ENCODE results near the gene EPN1.

EPN1 gene

GRCh38 chr19:55642153-55643002 lies 32.6 kb upstream of the EPN1 start:
- H3K9me2 ChIP-seq (ENCODE audit: low read depth, low read length): no peaks in the 10 kb centered on the region
- peak overlapping the region; percentile 94 for H3K27ac ChIP-seq (ENCODE audit: low read depth, low read length, poor library complexity, severe bottlenecking)
- H3K36me3 ChIP-seq (ENCODE audit: insufficient read depth, low read length): peaks cover 26% of the 10 kb centered on the region
- H3K9me3 ChIP-seq (ENCODE audit: low read length): no peaks in the 10 kb centered on the region
- peak overlapping the region; percentile 96 for H3K9ac ChIP-seq (ENCODE audit: low read length)
- H3K4me3 ChIP-seq (ENCODE audit: low read depth, low read length, poor library complexity, severe bottlenecking): peak overlapping the region; percentile 89
- no peaks in the 10 kb centered on the region for H4K20me1 ChIP-seq (ENCODE audit: insufficient read depth, low read length)
- H3K4me2 ChIP-seq (ENCODE audit: low read length): peak overlapping the region; percentile 87
- TF ChIP-seq EZH2 (IDR thresholded peaks at IDR 0.05; ENCODE audit: borderline replicate concordance, low read length): no peak
- no peak for TF ChIP-seq CTCF (IDR thresholded peaks at IDR 0.05; ENCODE audit: low read length)
- no peak overlapping the region for H2AFZ ChIP-seq (ENCODE audit: low read length)
- peaks cover 10% of the 10 kb centered on the region for H3K79me2 ChIP-seq (ENCODE audit: insufficient read depth, low read length)
- H3K4me1 ChIP-seq (ENCODE audit: insufficient read depth, low read length, severe bottlenecking): peaks cover 57% of the 10 kb centered on the region
- no peaks in the 10 kb centered on the region for H3K27me3 ChIP-seq (ENCODE audit: insufficient read depth, low read length)
- H3F3A ChIP-seq (ENCODE audit: insufficient read depth, low read length): peaks cover 9% of the 10 kb centered on the region; the same call in 1 of the 2 replicates

GRCh38 chr19:55643003-55643886 lies 31.8 kb upstream of the EPN1 start, which contains the start of gene ZNF581:
TSS of gene ZNF581 (plus strand) at chr19:55643649. CDS start at chr19:55644572, 923 bp downstream.
- Histone ChIP-seq H3K9ac (ENCODE audit: low read length) (peak within 1 kb of the TSS; percentile 96), H3F3A (ENCODE audit: insufficient read depth, low read length) (peaks cover 9% of the 10 kb centered on the region; the same call in 1 of the 2 replicates), H3K9me3 (ENCODE audit: low read length) (no peaks in the 10 kb centered on the region), H3K36me3 (ENCODE audit: insufficient read depth, low read length) (peaks cover 26% of the 10 kb centered on the region), H3K4me3 (ENCODE audit: low read depth, low read length, poor library complexity, severe bottlenecking) (peak within 1 kb of the TSS; percentile 89), H3K27me3 (ENCODE audit: insufficient read depth, low read length) (no peaks in the 10 kb centered on the region), H3K79me2 (ENCODE audit: insufficient read depth, low read length) (peaks cover 10% of the 10 kb centered on the region), H3K27ac (ENCODE audit: low read depth, low read length, poor library complexity, severe bottlenecking) (peak within 1 kb of the TSS; percentile 94), H3K4me1 (ENCODE audit: insufficient read depth, low read length, severe bottlenecking) (peaks cover 60% of the 10 kb centered on the region), H3K4me2 (ENCODE audit: low read length) (peak within 1 kb of the TSS; percentile 87), H3K9me2 (ENCODE audit: low read depth, low read length) (no peaks in the 10 kb centered on the region), H4K20me1 (ENCODE audit: insufficient read depth, low read length) (no peaks in the 10 kb centered on the region), H2AFZ (ENCODE audit: low read length) (no peak within 1 kb of the TSS)
- TF ChIP-seq CTCF (IDR thresholded peaks at IDR 0.05; ENCODE audit: low read length) (no peak), EZH2 (IDR thresholded peaks at IDR 0.05; ENCODE audit: borderline replicate concordance, low read length) (no peak)

- Histone ChIP-seq H3K27me3 (ENCODE audit: insufficient read depth, low read length) (no peaks in the 10 kb centered on the region), H3K79me2 (ENCODE audit: insufficient read depth, low read length) (peaks cover 10% of the 10 kb centered on the region), H4K20me1 (ENCODE audit: insufficient read depth, low read length) (no peaks in the 10 kb centered on the region), H2AFZ (ENCODE audit: low read length) (no peak overlapping the region), H3K36me3 (ENCODE audit: insufficient read depth, low read length) (peaks cover 26% of the 10 kb centered on the region), H3K9me2 (ENCODE audit: low read depth, low read length) (no peaks in the 10 kb centered on the region), H3K9ac (ENCODE audit: low read length) (peak overlapping the region; percentile 96), H3K27ac (ENCODE audit: low read depth, low read length, poor library complexity, severe bottlenecking) (peak overlapping the region; percentile 94), H3F3A (ENCODE audit: insufficient read depth, low read length) (peaks cover 9% of the 10 kb centered on the region; the same call in 1 of the 2 replicates), H3K4me2 (ENCODE audit: low read length) (peak overlapping the region; percentile 87), H3K9me3 (ENCODE audit: low read length) (no peaks in the 10 kb centered on the region), H3K4me3 (ENCODE audit: low read depth, low read length, poor library complexity, severe bottlenecking) (peak overlapping the region; percentile 89), H3K4me1 (ENCODE audit: insufficient read depth, low read length, severe bottlenecking) (peaks cover 65% of the 10 kb centered on the region)
- TF ChIP-seq EZH2 (IDR thresholded peaks at IDR 0.05; ENCODE audit: borderline replicate concordance, low read length) (no peak), CTCF (IDR thresholded peaks at IDR 0.05; ENCODE audit: low read length) (no peak)
These were observed 31.2 kb upstream of the EPN1 start for GRCh38 chr19:55643887-55644176.

All from OCI-LY1 (cell line).